HG03439 (cell line): ENCODE results near the gene TM7SF3.

Experiments used
- ATAC-seq: cut with Tn5 transposase; IDR thresholded peaks from one replicate; pipeline ENCODE4 v1.9.1; 2021; ENCODE audit warnings: mild to moderate bottlenecking, moderate library complexity; ENCODE audit not compliant: unreplicated experiment

TM7SF3 gene

DNA sequence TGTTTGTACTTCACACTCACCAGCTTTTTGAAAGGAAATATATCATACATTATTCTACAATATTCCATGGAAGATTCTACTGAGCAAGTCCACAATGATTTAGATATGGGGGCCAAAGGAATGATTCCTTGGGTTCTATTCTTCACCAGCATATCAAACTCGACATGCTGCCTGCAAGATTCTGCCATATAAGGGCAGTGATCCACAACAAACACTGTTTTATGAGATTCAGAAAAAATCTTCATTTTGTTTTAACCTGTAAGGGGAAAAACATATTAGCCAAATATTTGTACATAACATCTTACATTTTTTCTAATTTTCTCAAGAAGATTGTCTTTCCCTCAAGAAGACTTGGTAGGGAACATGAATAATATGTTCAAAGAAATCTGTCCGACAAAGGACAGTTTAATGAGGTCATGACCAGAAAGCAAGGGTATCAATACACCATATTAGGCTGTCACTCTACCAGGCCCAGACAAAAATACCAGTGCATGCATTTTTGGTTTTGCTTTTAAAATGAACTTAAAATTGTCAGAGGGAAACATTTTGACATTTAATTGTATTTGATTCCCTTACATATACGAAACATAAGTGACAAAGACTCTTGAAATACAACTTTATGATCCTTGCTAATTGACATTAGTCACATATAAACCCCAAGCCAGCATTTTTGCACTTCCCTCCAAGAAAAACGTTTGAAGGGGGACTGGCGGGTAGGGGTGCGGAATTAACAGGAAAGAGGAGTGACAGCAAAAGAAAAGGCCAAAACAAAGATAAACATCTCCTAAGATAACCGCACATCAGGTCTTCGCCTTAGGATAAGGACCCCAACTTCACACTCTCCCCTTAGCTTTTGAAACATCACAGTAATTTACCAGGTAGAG, 77.4 kb downstream of the TM7SF3 start:
- no peak for ATAC-seq

DNA sequence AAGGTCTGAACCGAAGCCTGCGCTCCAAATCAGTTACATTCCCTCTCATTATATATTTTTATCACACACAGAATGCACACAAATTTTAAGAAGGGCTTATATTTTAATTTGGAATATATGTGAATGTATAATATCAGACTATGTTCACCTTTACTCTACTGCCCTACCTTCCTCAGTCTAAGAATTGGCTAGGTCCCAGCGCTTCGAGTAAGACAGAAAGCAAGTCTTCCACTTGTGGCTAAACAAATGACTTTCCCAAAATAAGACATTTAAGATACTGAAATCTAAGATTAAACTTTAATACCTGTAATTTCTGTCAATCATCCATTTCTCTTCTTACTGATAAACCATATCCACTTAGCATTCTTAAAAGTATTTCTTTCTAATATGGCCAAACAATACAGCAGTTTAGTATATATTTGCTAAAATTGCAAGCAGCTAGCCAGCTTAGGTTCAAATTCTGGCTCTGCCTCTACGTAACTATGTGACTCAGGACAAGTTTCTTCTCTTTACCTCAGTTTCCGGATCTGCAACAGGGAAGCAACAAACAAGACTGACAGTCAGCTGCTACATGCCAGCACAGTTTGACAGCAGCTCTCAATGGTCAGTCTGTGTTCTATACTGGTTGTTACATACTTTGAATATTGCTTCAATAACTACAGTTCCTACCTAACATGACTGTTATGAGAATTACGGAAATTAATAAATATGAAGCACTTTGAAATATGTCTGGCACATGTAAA, 78.4 kb downstream of the TM7SF3 start:
- ATAC-seq, result no peak

GRCh38 chr12:26929590-26929989, 84.6 kb downstream of the TM7SF3 start:
- no peak for ATAC-seq

DNA sequence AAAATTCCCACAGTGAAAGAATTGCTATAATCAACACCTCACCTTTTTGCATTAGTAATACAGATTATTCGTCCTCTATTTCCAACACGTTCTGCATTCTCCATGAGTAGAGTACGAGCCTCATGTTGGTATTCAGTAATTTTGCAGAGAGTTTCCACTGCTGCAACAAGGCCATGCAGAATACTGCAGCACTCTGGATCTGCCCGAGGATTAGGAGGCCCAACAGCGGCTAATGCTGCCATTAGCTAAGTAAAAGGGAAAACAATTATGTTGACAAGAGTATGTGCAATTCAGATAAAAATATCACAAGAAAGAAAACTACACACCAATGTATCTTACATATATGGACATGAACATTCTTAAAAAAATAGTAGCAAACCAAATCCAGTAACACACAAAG, 85.5 kb downstream of the TM7SF3 start:
- no peak for ATAC-seq
